HFFc6 (cell line): ENCODE measurements around the gene PCBD1. TPM values are rescaled to one million over a fixed set of nuclear protein-coding genes. Genes with fewer than 3 reads are reported as not detected.

Experiments used
- DNase-seq: peaks from one replicate; pipeline ENCODE4 v3.0.0-alpha.2; 2018
- H3K27ac Mint-ChIP-seq: 2 replicates; pipeline ENCODE4 v1.8.0; 2020; ENCODE audit warnings: mild to moderate bottlenecking, mixed read lengths
- H3K27me3 Mint-ChIP-seq: 2 replicates; pipeline ENCODE4 v1.8.0; 2021; ENCODE audit warnings: mild to moderate bottlenecking, moderate library complexity, mixed read lengths; ENCODE audit not compliant: insufficient read depth
- H3K36me3 Mint-ChIP-seq: 2 replicates; pipeline ENCODE4 v1.8.0; 2021; ENCODE audit warnings: low read depth, mixed read lengths
- H3K4me1 Mint-ChIP-seq: 2 replicates; pipeline ENCODE4 v1.8.0; 2020; ENCODE audit warnings: low read depth, mixed read lengths
- H3K4me3 Mint-ChIP-seq: 2 replicates; pipeline ENCODE4 v1.8.0; 2020; ENCODE audit warnings: mild to moderate bottlenecking, moderate library complexity, mixed read lengths
- H3K9me3 Mint-ChIP-seq: 2 replicates; pipeline ENCODE4 v1.8.0; 2020; ENCODE audit warnings: mild to moderate bottlenecking, mixed read lengths
- total RNA-seq, 6 experiments: library from RNA; stranded (reverse); fragmentation: NEBNext Ultra II Directional; extraction: Animal tissue kit (Norgen Biotek cat#: 25700); gene quantifications; 2 replicates in 1 of 6; 3 replicates in 5 of 6; pipeline ENCODE4 v1.2.3, GENCODE V29; 2021
- TF ChIP-seq, protein P1 (sequence below): fragments of 200-600 bp; sonication (generic); IDR thresholded peaks from 2 replicates; pipeline ENCODE4 v1.5.0; 2021; ENCODE audit warnings: antibody characterized with exemption, mild to moderate bottlenecking

The PCBD1 gene
- total RNA-seq, 6 experiments from 2014 or later, result 36.4 to 55.7 (median 37.7) TPM

DNA sequence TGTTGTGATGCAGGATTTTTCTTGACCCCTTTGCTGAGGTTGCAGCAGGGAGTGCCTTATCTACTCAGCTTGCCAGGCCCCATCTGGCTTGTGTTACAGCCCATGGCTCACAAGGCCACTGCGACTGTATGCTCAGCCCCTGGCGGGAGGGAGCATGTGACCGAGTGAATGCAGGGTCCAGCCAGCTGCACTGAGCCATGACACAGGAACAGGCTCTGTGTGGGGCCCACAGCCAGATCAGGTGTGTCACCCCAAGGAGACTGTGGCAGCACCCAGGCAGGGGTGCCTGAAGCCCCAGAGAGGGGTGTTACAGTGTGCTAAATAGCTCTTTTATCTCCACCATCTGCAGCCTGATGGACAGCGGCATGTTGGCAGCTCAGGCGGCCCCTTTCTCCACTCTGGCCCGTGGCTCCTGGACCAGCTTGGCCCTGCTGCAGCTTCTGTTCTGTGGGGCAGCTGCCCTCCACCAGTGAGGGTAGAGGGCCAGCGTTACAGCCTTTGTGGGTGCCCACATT lies 2.6 kb upstream of the PCBD1 start:
- Mint-ChIP-seq H3K27ac (no peak overlapping the region), H3K36me3 (peaks cover 5% of the 10 kb centered on the region; the same call in 1 of the 2 replicates), H3K27me3 (peaks cover 15% of the 10 kb centered on the region), H3K9me3 (no peaks in the 10 kb centered on the region), H3K4me1 (peaks cover 24% of the 10 kb centered on the region), H3K4me3 (no peak overlapping the region)
- no peak for DNase-seq
- TF ChIP-seq, protein P1, sequence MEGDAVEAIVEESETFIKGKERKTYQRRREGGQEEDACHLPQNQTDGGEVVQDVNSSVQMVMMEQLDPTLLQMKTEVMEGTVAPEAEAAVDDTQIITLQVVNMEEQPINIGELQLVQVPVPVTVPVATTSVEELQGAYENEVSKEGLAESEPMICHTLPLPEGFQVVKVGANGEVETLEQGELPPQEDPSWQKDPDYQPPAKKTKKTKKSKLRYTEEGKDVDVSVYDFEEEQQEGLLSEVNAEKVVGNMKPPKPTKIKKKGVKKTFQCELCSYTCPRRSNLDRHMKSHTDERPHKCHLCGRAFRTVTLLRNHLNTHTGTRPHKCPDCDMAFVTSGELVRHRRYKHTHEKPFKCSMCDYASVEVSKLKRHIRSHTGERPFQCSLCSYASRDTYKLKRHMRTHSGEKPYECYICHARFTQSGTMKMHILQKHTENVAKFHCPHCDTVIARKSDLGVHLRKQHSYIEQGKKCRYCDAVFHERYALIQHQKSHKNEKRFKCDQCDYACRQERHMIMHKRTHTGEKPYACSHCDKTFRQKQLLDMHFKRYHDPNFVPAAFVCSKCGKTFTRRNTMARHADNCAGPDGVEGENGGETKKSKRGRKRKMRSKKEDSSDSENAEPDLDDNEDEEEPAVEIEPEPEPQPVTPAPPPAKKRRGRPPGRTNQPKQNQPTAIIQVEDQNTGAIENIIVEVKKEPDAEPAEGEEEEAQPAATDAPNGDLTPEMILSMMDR, result no peak

GRCh38 chr10:70889291-70889690 lies 926 bp upstream of the PCBD1 start:
- no peaks in the 10 kb centered on the region for H3K9me3 Mint-ChIP-seq
- peaks cover 6% of the 10 kb centered on the region for H3K27me3 Mint-ChIP-seq
- H3K27ac Mint-ChIP-seq, result no peak overlapping the region
- no peak for DNase-seq
- peaks cover 34% of the 10 kb centered on the region for H3K4me1 Mint-ChIP-seq
- H3K36me3 Mint-ChIP-seq, result peaks cover 2% of the 10 kb centered on the region; the same call in 1 of the 2 replicates
- peak overlapping the region; percentile 84; the same call in 1 of the 2 replicates for H3K4me3 Mint-ChIP-seq
- TF ChIP-seq, protein P1, result no peak

DNA sequence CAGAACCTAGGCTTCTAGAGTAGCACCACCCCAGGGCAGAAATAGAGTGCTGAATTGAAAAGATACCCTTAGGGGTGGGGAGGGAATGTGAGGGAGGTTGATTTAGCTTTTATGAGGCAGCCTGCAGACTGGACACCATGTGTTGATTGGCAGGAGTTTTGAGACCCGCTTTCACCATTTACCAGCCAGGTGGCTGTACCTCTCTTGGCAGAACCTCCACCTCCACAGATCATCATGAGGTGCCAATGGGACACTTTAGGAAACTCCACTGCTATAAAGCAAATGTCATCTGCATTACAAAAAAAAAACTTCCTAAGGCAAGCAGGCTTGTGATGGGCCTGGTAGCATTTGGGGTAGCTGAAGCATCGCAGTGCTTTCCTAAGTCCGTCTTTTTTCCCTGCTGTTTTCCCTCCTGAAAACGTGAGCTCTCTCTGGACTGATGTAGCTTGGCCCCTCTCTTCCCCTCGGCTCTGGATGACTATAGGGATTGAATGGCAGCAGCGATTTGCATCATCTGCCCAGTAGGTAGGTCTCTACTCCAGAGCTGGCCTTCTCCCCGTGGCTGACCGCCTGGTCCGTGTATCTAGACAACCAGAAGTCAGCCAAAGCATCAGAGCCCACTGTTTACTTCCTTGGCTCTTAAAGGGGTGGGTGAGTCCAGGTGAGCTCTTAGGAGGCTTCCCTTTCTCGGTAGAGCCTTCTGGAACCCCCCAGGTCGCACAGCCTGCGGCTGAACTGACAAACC lies 1.3 kb downstream of the PCBD1 start:
- Mint-ChIP-seq H3K36me3 (no peaks in the 10 kb centered on the region), H3K27ac (peak overlapping the region; percentile 62; the same call in 1 of the 2 replicates)

GRCh38 chr10:70885931-70886903 lies 2.1 kb downstream of the PCBD1 start:
- peaks cover 6% of the 10 kb centered on the region; the same call in 1 of the 2 replicates for H3K27me3 Mint-ChIP-seq
- no peaks in the 10 kb centered on the region for H3K9me3 Mint-ChIP-seq
- H3K4me3 Mint-ChIP-seq, result no peak overlapping the region
- no peaks in the 10 kb centered on the region for H3K36me3 Mint-ChIP-seq
- no peak overlapping the region for H3K27ac Mint-ChIP-seq
- no peak for DNase-seq
- TF ChIP-seq, protein P1, result no peak
- peaks cover 23% of the 10 kb centered on the region for H3K4me1 Mint-ChIP-seq

More for the DNA sequence above, 1.3 kb downstream of the PCBD1 start:
- H3K4me3 Mint-ChIP-seq, result peak overlapping the region; percentile 83
- H3K4me1 Mint-ChIP-seq, result peaks cover 31% of the 10 kb centered on the region
- no peaks in the 10 kb centered on the region for H3K9me3 Mint-ChIP-seq
- TF ChIP-seq, protein P1, result no peak
- peaks cover 4% of the 10 kb centered on the region; the same call in 1 of the 2 replicates for H3K27me3 Mint-ChIP-seq
- DNase-seq, result no peak

- no peak overlapping the region for H3K27ac Mint-ChIP-seq
- H3K4me3 Mint-ChIP-seq, result no peak overlapping the region
- peaks cover 6% of the 10 kb centered on the region; the same call in 1 of the 2 replicates for H3K27me3 Mint-ChIP-seq
- peaks cover 20% of the 10 kb centered on the region for H3K4me1 Mint-ChIP-seq
- DNase-seq, result no peak
- TF ChIP-seq, protein P1, result no peak
- H3K36me3 Mint-ChIP-seq, result no peaks in the 10 kb centered on the region
- H3K9me3 Mint-ChIP-seq, result no peaks in the 10 kb centered on the region
Observed at GRCh38 chr10:70885481-70885880, 2.9 kb downstream of the PCBD1 start.
